ENCODE measurements around the gene TMEM150B. TPM values are rescaled to one million over a fixed set of nuclear protein-coding genes. Genes with fewer than 3 reads are reported as not detected.

Gene TMEM150B
- 1 to 10 TPM; 2.9 to 9.6 TPM for total RNA-seq
- polyA plus RNA-seq, result 1 to 10 TPM in 1 of 2 donors, under 1 TPM in 1; 0.72 to 5.5 TPM
- long read RNA-seq, donor 1, result 0 reads
- long read RNA-seq, donor 2, result 0 reads

- 83 to 84% methylated on average over 14 of the region's 14 CpGs for WGBS, 2 donors
- H3K27me3 ChIP-seq (ENCODE audit: control insufficient read depth in 1 of 2, insufficient read depth in 2 of 2, low read length in 1 of 2), result no peaks in the 10 kb centered on the region
- ATAC-seq (ENCODE audit: low FRiP score) (peak; percentile 38), DNase-seq (no peak)
- no peaks in the 10 kb centered on the region for H3K36me3 ChIP-seq (ENCODE audit: control insufficient read depth in 1 of 2, insufficient read depth in 2 of 2, low read length in 1 of 2)
- no peak within 1 kb of the TSS for H3K27ac ChIP-seq (ENCODE audit: low read depth in 1 of 2, low read length in 2 of 2)
- H3K4me3 ChIP-seq (ENCODE audit: low read length in 2 of 2), result no peak within 1 kb of the TSS
- H3K4me1 ChIP-seq (ENCODE audit: control insufficient read depth in 1 of 2, insufficient read depth in 2 of 2, low read length in 2 of 2), result peaks cover 0 to 3% of the 10 kb centered on the region in 2 donors
- intact Hi-C loops (cut with DNase I), result no loop called here
- H3K9me3 ChIP-seq (ENCODE audit: control insufficient read depth, low read length), result no peaks in the 10 kb centered on the region
These were observed at the start of gene TMEM150B for GRCh38 chr19:55325172-55325571. TMEM150B (minus strand) TSS chr19:55325341; CDS start chr19:55321036, 4,305 bp downstream.

GRCh38 chr19:55373993-55374757, 49.0 kb upstream of the TMEM150B start:
- no peak for ATAC-seq (ENCODE audit: low FRiP score)

GRCh38 chr19:55373306-55373992, 48.3 kb upstream of the TMEM150B start:
- no peaks in the 10 kb centered on the region for H3K27me3 ChIP-seq (ENCODE audit: control insufficient read depth in 1 of 2, insufficient read depth in 2 of 2, low read length in 1 of 2)
- WGBS, 2 donors, result 60 to 66% methylated on average over 9 of the region's 9 CpGs
- intact Hi-C loops (cut with DNase I), result no loop called here

More at GRCh38 chr19:55373993-55374757, 49.0 kb upstream of the TMEM150B start:
- H3K9me3 ChIP-seq (ENCODE audit: control insufficient read depth, low read length), result no peaks in the 10 kb centered on the region
- intact Hi-C loops (cut with DNase I), result no loop called here
- H3K27me3 ChIP-seq (ENCODE audit: control insufficient read depth in 1 of 2, insufficient read depth in 2 of 2, low read length in 1 of 2), result no peaks in the 10 kb centered on the region
- no peak overlapping the region for H3K27ac ChIP-seq (ENCODE audit: low read depth in 1 of 2, low read length in 2 of 2)
- H3K4me1 ChIP-seq (ENCODE audit: control insufficient read depth in 1 of 2, insufficient read depth in 2 of 2, low read length in 2 of 2), result no peaks in the 10 kb centered on the region
- no peak overlapping the region for H3K4me3 ChIP-seq (ENCODE audit: low read length in 2 of 2)
- no peaks in the 10 kb centered on the region for H3K36me3 ChIP-seq (ENCODE audit: control insufficient read depth in 1 of 2, insufficient read depth in 2 of 2, low read length in 1 of 2)
- no peak for DNase-seq
- WGBS, 2 donors, result 13 to 18% methylated on average over 26 to 31 of the region's 31 CpGs

GRCh38 chr19:55372316-55373081, 47.4 kb upstream of the TMEM150B start:
- H3K36me3 ChIP-seq (ENCODE audit: control insufficient read depth in 1 of 2, insufficient read depth in 2 of 2, low read length in 1 of 2), result no peaks in the 10 kb centered on the region
- no peaks in the 10 kb centered on the region for H3K9me3 ChIP-seq (ENCODE audit: control insufficient read depth, low read length)
- no peak overlapping the region for H3K27ac ChIP-seq (ENCODE audit: low read depth in 1 of 2, low read length in 2 of 2)
- intact Hi-C loops (cut with DNase I), result no loop called here
- no peak overlapping the region for H3K4me3 ChIP-seq (ENCODE audit: low read length in 2 of 2)
- ATAC-seq (ENCODE audit: low FRiP score), result no peak
- H3K4me1 ChIP-seq (ENCODE audit: control insufficient read depth in 1 of 2, insufficient read depth in 2 of 2, low read length in 2 of 2), result no peaks in the 10 kb centered on the region
- 32 to 35% methylated on average over 20 to 24 of the region's 24 CpGs for WGBS, 2 donors
- no peak for DNase-seq
- H3K27me3 ChIP-seq (ENCODE audit: control insufficient read depth in 1 of 2, insufficient read depth in 2 of 2, low read length in 1 of 2), result no peaks in the 10 kb centered on the region

More at GRCh38 chr19:55373306-55373992, 48.3 kb upstream of the TMEM150B start:
- H3K4me3 ChIP-seq (ENCODE audit: low read length in 2 of 2), result no peak overlapping the region
- no peak overlapping the region for H3K27ac ChIP-seq (ENCODE audit: low read depth in 1 of 2, low read length in 2 of 2)
- H3K4me1 ChIP-seq (ENCODE audit: control insufficient read depth in 1 of 2, insufficient read depth in 2 of 2, low read length in 2 of 2), result no peaks in the 10 kb centered on the region
- no peak for DNase-seq
- no peaks in the 10 kb centered on the region for H3K9me3 ChIP-seq (ENCODE audit: control insufficient read depth, low read length)
- H3K36me3 ChIP-seq (ENCODE audit: control insufficient read depth in 1 of 2, insufficient read depth in 2 of 2, low read length in 1 of 2), result no peaks in the 10 kb centered on the region
- ATAC-seq (ENCODE audit: low FRiP score), result no peak

- DNase-seq (no peak), ATAC-seq (ENCODE audit: low FRiP score) (no peak)
- Histone ChIP-seq H3K9me3 (ENCODE audit: control insufficient read depth, low read length) (no peaks in the 10 kb centered on the region), H3K4me1 (ENCODE audit: control insufficient read depth in 1 of 2, insufficient read depth in 2 of 2, low read length in 2 of 2) (no peaks in the 10 kb centered on the region), H3K27me3 (ENCODE audit: control insufficient read depth in 1 of 2, insufficient read depth in 2 of 2, low read length in 1 of 2) (no peaks in the 10 kb centered on the region), H3K36me3 (ENCODE audit: control insufficient read depth in 1 of 2, insufficient read depth in 2 of 2, low read length in 1 of 2) (no peaks in the 10 kb centered on the region), H3K27ac (ENCODE audit: low read depth in 1 of 2, low read length in 2 of 2) (no peak within 1 kb of the TSS), H3K4me3 (ENCODE audit: low read length in 2 of 2) (no peak within 1 kb of the TSS)
- 4% methylated on average over 24 to 32 of the region's 32 CpGs for WGBS, 2 donors
- intact Hi-C loops (cut with DNase I), result no loop called here
These were observed 45.3 kb upstream of the TMEM150B start, which contains the start of gene IL11 for GRCh38 chr19:55370305-55370988. IL11 (minus strand) TSS chr19:55370463; CDS start chr19:55370310, 153 bp downstream.

- intact Hi-C loops (cut with DNase I), result no loop called here
- ATAC-seq (ENCODE audit: low FRiP score), result no peak
- WGBS, 2 donors, result 2% methylated on average over 31 to 59 of the region's 59 CpGs
- peak in 1 of 2 donors; percentile 47 for DNase-seq
- Histone ChIP-seq H3K27me3 (ENCODE audit: control insufficient read depth in 1 of 2, insufficient read depth in 2 of 2, low read length in 1 of 2) (no peaks in the 10 kb centered on the region), H3K9me3 (ENCODE audit: control insufficient read depth, low read length) (no peaks in the 10 kb centered on the region), H3K4me3 (ENCODE audit: low read length in 2 of 2) (no peak overlapping the region), H3K36me3 (ENCODE audit: control insufficient read depth in 1 of 2, insufficient read depth in 2 of 2, low read length in 1 of 2) (no peaks in the 10 kb centered on the region), H3K4me1 (ENCODE audit: control insufficient read depth in 1 of 2, insufficient read depth in 2 of 2, low read length in 2 of 2) (no peaks in the 10 kb centered on the region), H3K27ac (ENCODE audit: low read depth in 1 of 2, low read length in 2 of 2) (no peak overlapping the region)
These were observed 44.6 kb upstream of the TMEM150B start for GRCh38 chr19:55369653-55370304.

- 7 to 9% methylated on average over 36 to 54 of the region's 54 CpGs for WGBS, 2 donors
- ATAC-seq (ENCODE audit: low FRiP score) (no peak), DNase-seq (peak in 1 of 2 donors; percentile 51)
- H3K9me3 ChIP-seq (ENCODE audit: control insufficient read depth, low read length), result no peaks in the 10 kb centered on the region
- intact Hi-C loops (cut with DNase I), result no loop called here
- H3K27me3 ChIP-seq (ENCODE audit: control insufficient read depth in 1 of 2, insufficient read depth in 2 of 2, low read length in 1 of 2), result no peaks in the 10 kb centered on the region
- H3K36me3 ChIP-seq (ENCODE audit: control insufficient read depth in 1 of 2, insufficient read depth in 2 of 2, low read length in 1 of 2), result no peaks in the 10 kb centered on the region
- H3K4me3 ChIP-seq (ENCODE audit: low read length in 2 of 2), result no peak overlapping the region
- H3K4me1 ChIP-seq (ENCODE audit: control insufficient read depth in 1 of 2, insufficient read depth in 2 of 2, low read length in 2 of 2), result no peaks in the 10 kb centered on the region
- no peak overlapping the region for H3K27ac ChIP-seq (ENCODE audit: low read depth in 1 of 2, low read length in 2 of 2)
These were observed 43.8 kb upstream of the TMEM150B start for GRCh38 chr19:55368701-55369563.

Measured in aorta (tissue), 5 donors.